HG03097 (cell line): ENCODE measurements around the gene FBH1.
"Not testable (repeated sequence)": the region's sequence is repeated elsewhere in the genome, so short reads cannot be mapped to it uniquely, and the experiment has no call there.

Source experiments
- ATAC-seq: cut with Tn5 transposase; IDR thresholded peaks from one replicate; pipeline ENCODE4 v1.9.1; 2021; ENCODE audit not compliant: unreplicated experiment, low FRiP score

Gene FBH1

DNA sequence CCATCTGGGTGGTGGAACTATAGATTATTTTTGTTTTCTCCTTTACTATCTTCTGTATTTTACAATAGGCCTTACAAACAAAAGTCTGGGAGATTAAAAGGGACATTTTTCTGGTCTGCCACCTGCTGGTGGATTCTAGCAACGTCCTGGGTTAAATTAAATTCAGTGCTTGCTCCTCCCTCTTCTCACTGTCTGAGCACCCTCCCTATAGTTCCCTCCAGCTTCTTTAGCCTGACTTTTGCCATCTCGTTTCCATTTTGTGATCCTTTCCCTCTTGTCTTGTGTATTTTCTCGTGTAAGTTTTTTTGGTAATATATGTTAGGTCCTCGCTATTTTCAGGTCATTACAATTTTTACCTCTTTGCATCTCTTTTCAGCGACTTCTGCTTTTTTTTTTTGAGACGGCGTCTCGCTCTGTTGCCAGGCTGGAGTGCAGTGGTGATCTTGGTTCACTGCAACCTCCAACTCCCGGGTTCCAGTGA lies 16.5 kb upstream of the FBH1 start:
- peak; percentile 53 for ATAC-seq

DNA sequence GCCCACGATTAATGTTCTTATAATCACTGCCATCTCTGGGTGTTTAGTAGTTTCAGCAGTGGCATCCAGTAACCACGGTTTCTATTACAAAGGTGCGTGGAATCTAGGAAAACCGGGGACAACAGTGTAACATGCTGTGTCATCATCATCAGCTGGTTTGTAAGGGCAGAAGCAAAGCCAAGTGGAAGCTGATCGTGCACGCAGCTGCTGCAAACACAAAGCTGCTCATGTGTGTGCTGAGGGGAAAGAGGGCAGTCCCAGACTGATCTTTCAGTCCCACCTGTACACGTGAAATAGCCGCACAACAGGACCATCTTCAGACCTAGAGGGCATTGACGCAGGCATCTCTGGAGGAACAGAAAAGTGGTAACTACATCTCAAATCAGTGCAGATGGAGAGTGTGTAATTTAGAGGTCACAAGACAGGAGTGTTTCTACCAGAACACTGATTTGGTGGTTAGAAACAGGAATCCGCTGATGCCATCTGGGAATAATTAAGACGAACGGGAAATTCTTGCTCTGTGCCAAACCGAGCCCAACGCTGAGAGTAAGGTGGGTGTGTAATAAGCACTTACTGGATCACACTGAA lies 13.8 kb upstream of the FBH1 start:
- ATAC-seq: no peak

DNA sequence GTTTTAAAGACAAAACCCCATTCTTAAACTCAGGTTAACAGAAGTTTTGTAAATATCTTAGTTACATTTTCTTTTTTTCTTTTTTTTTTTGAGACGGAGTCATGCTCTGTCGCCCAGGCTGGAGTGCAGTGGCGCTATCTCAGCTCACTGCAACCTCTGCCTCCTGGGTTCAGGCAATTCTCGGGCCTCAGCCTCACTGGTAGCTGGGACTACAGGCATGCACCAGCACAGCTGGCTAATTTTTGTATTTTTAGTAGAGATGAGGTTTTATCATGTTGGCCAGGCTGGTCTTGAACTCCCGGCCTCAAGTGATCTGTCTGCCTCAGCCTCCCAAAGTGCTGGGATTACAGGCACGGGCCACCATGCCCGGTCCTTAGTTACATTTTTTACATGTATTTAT lies 13.0 kb upstream of the FBH1 start:
- ATAC-seq: not testable (repeated sequence)

DNA sequence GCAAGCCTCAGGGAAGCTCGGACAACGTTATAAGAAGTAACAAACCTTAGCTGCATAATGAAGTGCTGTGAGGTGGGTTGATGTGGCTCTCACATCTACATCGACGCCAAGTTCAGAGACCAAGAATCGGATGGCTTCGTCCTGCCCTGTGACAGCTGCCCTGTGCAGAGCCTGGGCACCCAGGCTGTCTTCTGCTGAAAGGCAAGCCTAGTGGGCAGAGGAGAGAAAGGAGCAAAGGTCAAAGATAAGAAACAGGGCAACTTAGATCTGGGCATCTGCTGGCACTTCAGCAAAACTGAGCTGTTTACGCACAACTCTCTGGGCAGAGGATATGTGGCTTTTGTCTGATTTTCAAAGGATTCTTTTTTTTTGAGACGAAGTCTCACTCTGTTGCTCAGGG lies 7.1 kb upstream of the FBH1 start:
- no peak for ATAC-seq

DNA sequence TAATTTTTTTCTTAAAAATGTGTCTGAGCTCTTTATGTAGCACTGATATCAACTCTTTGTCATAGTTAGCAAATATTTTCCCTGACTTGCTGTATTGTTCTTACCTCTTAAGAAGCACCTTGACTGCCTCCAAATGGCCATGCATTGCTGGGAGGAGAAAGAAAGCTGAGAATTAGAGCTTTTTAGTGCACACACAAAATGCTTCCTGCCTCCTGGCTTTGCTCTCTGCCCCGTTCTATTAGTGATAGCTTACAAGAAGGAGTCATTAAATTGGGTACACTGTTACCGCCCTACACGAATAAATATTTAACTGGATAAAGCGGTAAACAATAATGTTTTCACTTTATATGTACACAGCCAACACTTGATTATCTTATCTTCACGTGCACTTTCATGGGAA lies 4.4 kb upstream of the FBH1 start:
- ATAC-seq: no peak

DNA sequence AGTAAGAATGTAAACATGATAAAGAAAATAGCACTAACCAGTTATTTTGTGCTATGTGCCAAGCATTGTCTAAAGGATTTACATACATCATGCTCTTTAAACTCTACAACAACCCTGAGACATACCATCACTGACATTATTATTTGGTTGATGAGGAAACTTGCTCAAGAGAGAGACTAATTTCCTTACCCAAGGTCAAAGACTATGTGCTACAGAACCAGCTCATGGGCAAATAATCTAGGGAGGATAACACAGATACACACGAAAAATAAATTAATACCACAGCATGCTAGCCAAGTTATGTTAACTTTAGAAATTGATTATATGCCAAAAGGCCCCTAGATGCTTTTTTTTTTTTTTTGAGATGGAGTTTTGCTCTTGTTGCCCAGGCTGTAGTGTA lies 3.0 kb upstream of the FBH1 start:
- no peak for ATAC-seq

DNA sequence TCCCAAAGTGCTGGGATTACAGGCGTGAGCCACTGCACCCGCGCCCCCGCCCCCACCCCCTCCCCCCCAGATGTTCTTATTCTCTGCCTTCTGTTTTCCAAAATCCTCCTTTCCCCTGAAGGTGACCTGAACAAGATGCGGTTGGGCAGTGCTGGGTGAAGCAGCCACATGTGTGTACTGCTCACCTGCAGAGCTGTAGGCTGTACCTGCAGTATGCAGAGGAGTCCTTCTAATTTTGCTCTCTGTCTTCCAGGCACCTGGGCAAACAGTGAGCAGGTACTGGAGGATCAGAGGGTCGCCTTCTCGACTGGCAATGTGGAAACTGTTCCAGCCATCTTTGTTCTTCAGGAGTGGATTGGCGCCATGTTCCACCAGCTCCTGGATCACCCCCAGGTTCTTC lies 2.4 kb upstream of the FBH1 start:
- ATAC-seq: no peak

DNA sequence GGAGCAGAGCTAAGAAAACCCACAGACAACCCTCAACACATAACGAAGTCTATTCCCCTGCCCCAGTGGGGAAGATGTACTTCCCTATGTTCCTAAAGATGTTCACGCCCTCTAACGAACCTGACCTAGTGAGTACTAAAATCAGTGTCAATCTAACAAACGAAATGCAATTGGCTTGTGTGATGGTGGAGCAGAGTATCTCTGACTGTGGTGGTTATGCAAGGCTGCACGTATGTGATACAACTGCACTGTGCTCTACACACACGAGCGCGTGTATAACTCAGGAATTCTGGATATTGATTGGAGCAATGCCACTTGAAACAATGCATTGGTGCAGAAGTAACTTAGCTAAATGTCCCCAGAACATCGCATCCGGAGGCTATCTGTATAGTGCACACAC lies 1.7 kb upstream of the FBH1 start:
- ATAC-seq: no peak

DNA sequence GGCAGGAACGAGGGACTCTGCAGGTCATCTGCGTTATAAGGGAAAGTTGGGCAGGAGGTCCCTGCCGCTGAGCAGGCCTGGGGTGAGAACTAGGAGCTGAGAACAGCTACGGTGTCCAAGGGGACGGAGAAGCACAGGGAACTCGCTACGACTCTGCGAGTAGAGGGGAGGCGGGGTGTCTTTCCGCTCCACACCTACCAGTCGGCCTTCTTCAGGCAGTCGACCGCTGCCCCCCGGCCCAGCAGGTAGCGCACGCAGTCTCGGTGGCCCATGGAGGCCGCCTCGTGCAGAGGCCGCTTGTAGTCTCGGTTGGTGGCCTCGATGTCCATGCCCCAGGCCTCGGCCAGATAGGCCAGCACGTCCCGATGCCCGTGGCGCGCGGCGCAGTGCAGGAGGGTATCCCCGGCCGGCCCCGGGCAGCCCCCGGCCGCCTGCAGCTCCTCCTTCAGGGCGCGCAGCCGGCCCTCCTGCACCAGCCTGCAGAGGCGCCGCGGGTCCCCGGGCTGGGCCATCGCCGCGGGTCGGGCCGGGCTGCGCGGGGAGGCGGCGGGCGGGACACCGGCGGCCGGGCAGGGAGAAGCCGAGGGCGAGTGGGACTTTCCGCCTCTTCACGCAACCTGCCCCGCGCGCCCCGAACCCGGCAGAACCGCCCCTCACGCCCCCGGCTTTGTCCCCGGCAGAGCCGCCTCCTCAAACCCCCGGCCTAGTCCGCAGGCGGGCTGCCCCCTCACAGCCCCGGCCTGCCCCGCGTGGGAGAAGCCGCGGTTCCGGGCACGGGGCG lies 1.0 kb upstream of the FBH1 start:
- ATAC-seq: peak; percentile 25

DNA sequence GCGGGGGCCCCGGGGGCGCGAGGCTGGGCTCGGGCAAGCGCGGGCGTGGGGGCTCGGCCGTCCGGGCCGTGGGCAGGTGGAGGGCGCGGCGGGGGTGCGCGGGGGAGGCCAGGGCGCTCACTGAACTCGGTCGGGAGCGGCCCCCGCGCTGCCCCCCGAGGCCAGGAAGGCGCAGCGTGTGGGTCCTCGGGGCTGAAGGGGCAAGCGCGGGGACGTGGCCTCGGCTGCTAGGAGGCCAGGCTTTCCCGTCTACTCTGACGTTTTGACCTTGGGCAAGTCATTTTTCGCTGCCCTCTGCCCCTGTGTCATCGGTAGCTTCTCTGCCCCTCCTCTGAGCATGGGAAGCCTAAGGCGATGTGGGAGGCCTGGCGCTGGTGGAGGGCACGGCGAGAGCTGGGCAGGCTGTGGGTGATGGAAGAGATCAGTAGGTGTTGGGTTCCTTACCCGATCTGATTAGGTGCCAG lies 441 bp downstream of the FBH1 start:
- ATAC-seq: no peak

DNA sequence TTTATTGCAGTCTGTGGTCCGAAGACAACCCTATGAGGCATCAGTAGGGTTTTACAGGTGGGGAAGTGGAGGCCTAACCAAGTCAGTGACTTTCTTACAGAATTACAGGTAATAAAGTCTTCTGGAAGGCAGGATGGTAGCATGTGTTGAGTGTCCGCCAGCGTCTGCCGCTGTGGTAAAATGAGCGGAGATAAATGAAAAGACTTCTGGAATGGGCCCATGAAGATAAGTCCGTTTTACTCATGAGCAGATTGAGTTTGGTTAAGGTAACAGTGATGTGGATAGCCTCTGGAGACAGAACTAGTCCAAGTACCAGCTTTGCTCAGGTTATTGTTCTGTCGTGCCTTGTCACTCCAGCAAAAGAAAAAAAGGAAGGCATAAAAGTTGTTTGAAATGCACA lies 966 bp downstream of the FBH1 start:
- no peak for ATAC-seq

DNA sequence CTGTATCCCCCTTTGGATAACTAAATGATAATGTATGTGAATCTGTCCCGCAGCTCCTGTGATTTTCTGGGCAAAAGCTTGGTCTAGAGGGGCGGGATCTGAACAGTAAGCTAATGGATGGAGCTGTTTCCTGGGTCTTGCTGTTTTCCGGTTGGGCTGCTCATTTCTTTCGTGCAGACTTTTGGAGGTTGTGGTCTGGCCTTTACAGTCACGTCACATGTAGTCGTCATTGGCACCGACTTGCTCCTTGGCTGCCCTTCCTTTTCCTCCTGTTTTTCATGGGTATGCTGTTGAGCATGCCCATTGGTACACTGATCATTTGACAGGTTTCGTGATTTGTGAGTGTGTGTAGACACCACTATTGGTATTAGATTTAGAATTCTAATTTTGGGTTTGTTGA lies 2.0 kb downstream of the FBH1 start:
- no peak for ATAC-seq

DNA sequence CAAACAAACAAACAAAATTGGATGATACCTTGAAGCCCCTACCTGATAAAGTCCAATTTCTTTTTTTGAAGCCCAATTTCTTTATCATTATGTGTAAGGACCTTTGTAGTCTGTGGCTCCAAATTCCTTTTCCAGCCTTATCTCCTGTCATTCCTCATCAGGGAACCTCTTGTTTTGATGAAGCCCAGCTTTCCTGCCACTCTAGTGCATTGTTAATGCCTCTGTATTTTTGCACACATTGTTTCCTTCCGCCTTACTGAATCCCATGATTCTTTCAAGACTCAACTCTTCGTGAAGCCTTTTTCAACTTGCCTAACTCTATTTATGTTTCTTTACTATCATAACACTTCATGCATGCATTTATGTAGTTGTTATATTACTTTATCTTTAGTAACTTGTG lies 3.3 kb downstream of the FBH1 start:
- no peak for ATAC-seq

DNA sequence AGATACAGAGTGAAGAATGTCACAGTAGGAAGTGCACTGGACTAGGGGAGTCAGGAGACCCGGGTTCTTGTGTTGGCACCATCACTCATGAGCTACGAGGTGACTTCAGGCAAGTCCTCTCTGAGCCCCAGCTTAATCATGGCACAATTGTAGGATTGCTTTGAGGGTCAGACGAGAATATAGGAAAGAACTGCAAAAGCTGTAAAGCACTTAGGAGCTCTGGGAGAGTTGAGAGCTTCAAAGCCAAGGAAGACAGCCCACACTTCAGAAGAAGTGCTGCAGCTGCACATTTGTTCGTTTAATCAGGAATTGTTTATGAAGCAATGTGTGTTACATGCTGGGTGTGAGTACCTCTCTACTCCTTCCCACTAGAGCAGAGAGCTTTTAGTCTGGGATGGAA lies 4.4 kb downstream of the FBH1 start:
- ATAC-seq: no peak

DNA sequence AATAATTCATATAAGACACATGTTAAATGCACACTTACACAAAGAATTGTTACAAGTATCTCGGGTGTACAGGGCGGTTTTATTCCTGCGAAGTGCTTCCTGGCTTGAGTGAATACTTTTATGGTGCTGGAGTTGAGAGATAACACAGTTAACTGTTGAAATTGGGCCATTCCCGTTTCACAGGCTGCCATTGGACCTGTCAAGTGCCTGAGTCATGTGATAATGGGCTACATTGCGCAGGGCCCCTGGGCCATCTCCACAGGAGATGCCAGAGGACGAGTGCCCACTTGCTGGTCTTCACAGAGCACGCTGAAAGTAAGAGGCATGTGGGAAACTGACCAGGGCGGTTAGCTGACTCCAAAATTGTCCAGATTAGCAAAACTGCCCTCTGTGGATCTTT lies 4.8 kb downstream of the FBH1 start:
- no peak for ATAC-seq

DNA sequence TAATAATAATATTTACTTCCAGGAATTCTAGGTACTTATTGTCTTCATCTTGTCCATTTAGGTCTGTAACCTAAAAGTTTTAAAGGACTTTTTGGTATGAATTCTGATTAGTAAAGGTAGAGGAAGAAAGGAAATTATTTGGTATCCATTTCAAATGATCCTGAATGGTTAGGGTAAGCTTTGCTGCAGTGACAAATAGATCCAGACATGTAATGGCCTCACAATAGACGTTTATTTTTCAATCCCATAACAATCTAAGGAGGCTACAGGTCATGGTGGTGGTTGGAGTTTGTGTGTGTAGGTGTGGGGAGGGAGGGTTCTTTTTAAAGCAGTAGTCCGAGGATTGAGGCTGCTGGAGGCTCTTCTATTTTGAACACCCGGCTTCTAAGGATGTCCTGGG lies 5.3 kb downstream of the FBH1 start:
- ATAC-seq: no peak

DNA sequence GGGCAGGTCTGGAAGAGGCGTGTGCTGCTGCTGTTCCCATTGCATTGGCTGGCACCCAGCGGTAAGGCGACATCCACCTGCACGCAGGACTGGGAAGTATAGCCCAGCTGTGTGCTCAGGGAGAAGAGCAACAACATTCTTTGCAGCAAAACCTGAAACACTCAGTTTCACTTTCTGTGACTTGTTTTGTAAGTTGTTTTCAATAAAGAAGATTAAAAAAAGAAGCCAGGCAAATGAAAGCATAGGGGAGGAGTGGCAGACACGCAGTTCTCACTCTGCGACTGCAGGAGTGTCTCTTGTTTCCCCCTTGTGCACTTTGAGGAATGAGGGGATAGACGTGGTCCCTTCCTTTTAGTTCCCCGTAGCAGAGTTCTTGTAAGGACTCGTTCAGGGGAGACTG lies 5.8 kb downstream of the FBH1 start:
- ATAC-seq: no peak

DNA sequence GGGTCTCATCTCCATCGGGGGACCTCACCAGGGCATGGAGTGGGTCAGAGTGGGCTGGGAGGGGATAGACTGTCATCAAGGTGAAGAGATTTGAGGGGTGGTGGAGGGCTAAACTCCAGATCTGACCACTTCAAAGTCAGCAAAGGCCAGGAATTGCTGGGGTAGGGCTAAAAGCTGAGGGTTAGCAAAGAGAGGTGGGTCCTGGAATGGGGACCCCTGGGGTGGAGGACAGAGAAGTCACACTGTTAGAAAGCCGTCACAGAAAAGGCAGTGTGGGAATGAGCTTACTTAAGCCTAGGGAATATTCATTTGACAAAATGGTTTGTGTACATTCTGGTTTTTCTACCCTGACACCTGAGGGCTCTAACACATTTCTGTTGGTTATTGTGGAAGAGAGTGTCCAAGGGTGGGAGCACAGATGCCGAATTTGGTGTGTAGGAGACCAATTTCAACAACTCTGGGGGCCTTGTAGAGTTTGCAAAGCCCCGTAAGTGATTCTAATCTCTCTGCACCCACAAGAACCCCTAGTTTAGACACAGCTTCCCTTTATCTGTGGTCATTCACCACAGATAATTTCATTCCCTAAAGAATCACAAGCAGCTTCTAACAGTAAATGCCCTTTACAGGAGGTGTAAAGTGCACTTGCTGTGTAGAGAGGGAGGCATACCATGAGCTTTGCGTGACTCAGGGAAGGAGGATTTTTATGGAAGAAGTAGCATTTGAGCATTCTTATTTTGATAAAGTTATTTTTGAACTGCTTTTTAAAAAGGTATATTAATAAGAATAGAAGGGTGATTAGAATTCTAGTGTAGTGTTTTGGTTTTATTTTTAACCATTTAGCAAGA lies 6.4 kb downstream of the FBH1 start:
- ATAC-seq: no peak

DNA sequence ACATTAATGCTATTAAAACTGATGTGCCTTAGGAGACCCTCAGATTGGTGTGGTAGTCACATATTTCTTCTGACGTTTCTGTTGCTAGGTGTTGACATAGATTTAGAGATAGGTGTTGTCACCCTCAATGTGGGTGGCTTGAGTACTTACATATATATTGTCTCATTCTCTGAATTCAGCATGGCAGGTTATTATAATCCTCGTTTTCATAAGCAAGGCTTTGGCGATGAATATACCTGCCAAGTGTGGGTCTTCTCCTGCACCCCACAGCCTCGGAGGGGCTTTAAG lies 7.0 kb downstream of the FBH1 start:
- ATAC-seq: no peak

DNA sequence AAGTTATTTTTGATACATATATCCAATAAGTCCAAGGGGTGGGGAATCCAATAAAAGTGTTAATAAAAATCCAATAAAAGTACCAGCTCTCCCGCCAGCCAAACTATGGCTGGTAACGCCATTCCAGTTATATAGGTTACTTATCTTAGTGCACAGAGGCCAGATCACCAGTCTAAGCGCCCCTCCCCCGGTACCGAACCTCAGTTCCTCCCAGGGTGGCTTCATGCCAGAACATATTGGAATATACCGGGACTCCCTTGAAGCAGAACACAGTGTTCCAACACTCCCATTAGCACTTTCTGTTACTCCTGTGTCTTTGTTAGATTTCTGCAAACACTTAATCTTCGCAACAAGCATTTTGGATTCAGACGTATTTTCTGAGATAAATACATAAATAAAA lies 7.5 kb downstream of the FBH1 start:
- ATAC-seq: no peak

DNA sequence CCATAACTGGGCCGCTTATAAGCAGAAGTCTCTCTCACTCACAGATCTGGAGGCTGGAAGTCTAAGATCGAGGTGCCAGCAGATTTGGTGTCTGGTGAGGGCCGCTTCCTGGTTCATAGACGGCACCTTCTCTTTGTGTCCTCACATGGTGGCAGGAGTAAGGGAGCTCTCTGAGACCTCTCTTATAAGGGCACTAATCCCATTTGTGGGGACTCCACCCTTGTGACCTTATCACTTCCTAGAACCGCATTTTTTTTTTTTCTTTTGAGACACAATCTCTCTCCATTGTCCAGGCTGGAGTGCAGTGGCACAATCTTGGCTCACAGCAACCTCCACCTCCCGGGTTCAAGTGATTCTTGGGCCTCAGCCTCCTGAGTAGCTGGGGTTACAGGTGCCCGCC lies 8.1 kb downstream of the FBH1 start:
- ATAC-seq: no peak

DNA sequence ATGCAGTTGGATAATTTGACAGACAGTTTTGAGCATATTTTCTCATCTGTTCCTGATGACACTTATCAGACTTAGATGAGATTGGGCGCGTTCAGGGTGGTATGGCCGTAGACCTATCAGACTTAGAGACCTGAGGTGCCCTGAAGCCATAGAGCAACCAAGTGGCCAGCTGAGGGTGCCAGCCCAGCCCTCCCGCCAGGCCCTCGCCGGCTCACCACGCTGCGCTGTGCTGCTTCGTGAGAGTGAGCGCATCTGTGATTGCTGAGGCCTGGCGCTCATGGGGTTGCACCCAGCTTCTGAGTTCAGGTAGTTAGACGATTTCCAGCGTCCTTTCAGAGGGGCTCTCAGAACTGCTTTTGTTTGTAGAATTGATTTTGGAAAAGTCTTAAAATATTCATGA lies 10.2 kb downstream of the FBH1 start:
- no peak for ATAC-seq
